Sigmoid colon (tissue), 7 donors: ENCODE data around the gene EFNA3. TPM values are rescaled to one million over a fixed set of nuclear protein-coding genes. Genes with fewer than 3 reads are reported as not detected.

Experiments
- DNase-seq: peaks from one replicate; pipeline ENCODE4 v3.0.0-alpha.2; 2019
- H3K27ac ChIP-seq, 4 donors: fragments of 200-600 bp; sonication (generic); one replicate each; pipeline ENCODE4 v1.5.1; 2016 to 2019; ENCODE audit warnings: mild to moderate bottlenecking in 1 of 4
- H3K27me3 ChIP-seq, 3 donors: fragments of 200-600 bp; sonication (generic); one replicate each; pipeline ENCODE4 v1.5.1; 2019; ENCODE audit warnings: mild to moderate bottlenecking in 1 of 3
- H3K36me3 ChIP-seq, 4 donors: fragments of 200-600 bp; sonication (generic); one replicate each; pipeline ENCODE4 v1.5.1; 2016 to 2019
- H3K4me1 ChIP-seq, 4 donors: fragments of 200-600 bp; sonication (generic); one replicate each; pipeline ENCODE4 v1.5.1; 2017 to 2019
- H3K4me3 ChIP-seq, 4 donors: fragments of 200-600 bp; sonication (generic); one replicate each; pipeline ENCODE4 v1.5.1; 2017 to 2019; ENCODE audit warnings: mild to moderate bottlenecking in 2 of 4, moderate library complexity in 1 of 4
- H3K9me3 ChIP-seq, 4 donors: fragments of 200-600 bp in 3 of 4; sonication (generic) in 3 of 4; one replicate each; pipeline versions ENCODE4 v1.5.1 to v1.6.1; 2013 to 2019
- EP300 ChIP-seq, 4 donors: sonication (generic); formaldehyde crosslinking; IDR thresholded peaks; one replicate each; pipeline ENCODE4 v1.6.1; 2017; ENCODE audit warnings: antibody characterized with exemption in 4 of 4
- POLR2A ChIP-seq, 2 donors: fragments of 450-650 bp; IDR thresholded peaks; one replicate each; pipeline ENCODE4 v1.6.1; 2016; ENCODE audit warnings: antibody characterized with exemption in 2 of 2, mild to moderate bottlenecking in 2 of 2, moderate library complexity in 2 of 2
- POLR2AphosphoS5 ChIP-seq, 4 donors: sonication (generic); formaldehyde crosslinking; IDR thresholded peaks; one replicate each; pipeline ENCODE4 v1.6.1; 2017; ENCODE audit warnings: antibody characterized with exemption in 4 of 4
- WGBS, 2 donors: extraction: QIAGEN DNeasy Blood & Tissue Kit; methylation state at CpG; one replicate each; pipeline ENCODE4 v1.1.7; 2013; 5-methylcytosine and 5-hydroxymethylcytosine counted together
- intact Hi-C: fragments of 100-400 bp; cut with DNase I; formaldehyde crosslinking; loops from one replicate; pipeline ENCODE4 v1.15.1; 2023
- polyA plus RNA-seq, 3 donors: library from polyadenylated mRNA; stranded (reverse); fragments of 200-250 nt; gene quantifications; one replicate each; pipeline ENCODE4 v1.2.3, GENCODE V29; 2013
- total RNA-seq, 4 donors: library from RNA; depleted of rRNA; stranded (reverse); fragments of >200 nt; gene quantifications; one replicate each; pipeline ENCODE4 v1.1.0, GENCODE V29; 2016
- TF ChIP-seq, protein P1 (sequence below), 4 experiments: fragments of 450-650 bp in 3 of 4; fragments of 200-600 bp in 1 of 4; IDR thresholded peaks; one replicate each; pipeline ENCODE4 v1.5.1; 2016 to 2019; ENCODE audit warnings: antibody characterized with exemption in 4 of 4, mild to moderate bottlenecking in 3 of 4, moderate library complexity in 2 of 4
- donor health status: healthy with polysubstance abuse.
- donor health status: Bipolar disorder and iron deficiency.
- donor health status: healthy.

The EFNA3 gene
- total and polyA plus RNA-seq, 7 donors, result 0.27 to 9.0 (median 3.0) TPM

DNA sequence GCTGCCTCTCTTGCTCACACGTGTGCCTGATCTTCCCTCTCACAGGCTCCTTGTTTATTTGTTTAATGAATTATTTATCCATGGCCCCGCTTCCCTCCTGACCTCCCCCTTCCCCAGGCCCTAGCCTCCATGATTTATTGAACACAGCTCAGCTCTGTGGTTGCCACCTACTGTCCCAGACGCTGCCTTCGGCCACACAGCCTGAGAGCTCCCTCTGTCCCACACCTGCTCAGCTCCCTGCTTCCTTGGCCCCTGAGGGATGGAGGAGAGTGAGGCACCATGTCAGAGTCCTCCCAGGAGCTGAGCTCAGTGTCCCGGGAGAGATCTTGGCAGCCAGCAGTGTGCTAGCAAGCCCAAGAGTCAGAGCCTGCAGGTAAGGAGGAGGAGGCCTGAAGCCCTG, 3.1 kb upstream of the EFNA3 start:
- Histone ChIP-seq H3K9me3 (no peaks in the 10 kb centered on the region), H3K4me3 (no peak overlapping the region), H3K36me3 (no peaks in the 10 kb centered on the region), H3K4me1 (peaks cover 0 to 35% (median 31%) of the 10 kb centered on the region in 4 donors), H3K27me3 (peaks cover 13 to 19% (median 17%) of the 10 kb centered on the region in 3 donors), H3K27ac (no peak overlapping the region)
- DNase-seq, result peak; percentile 44
- intact Hi-C loops, result no loop called here
- 62 to 83% methylated on average over 5 of the region's 5 CpGs for WGBS, 2 donors
- no peak for TF ChIP-seq POLR2AphosphoS5 (IDR thresholded peaks at IDR 0.05)

DNA sequence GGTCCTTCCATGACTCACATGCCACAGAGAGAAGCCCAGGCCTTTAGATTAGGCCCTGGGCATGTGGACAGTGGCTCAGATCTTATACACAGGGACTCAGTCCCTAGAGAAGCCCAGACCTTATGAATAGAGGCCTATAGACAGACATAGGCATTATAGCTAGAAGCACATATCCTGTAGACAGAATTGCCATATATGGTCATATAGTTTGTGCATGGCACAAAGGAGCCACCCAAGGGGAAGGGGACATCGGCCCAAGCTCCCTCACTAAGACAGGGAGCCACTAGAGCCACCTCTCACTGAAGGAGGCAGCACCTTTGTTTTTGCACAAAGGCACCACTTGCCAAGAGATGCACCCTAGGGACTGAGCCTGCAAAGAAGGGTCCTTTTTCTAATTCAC, 2.3 kb upstream of the EFNA3 start:
- Histone ChIP-seq H3K9me3 (no peaks in the 10 kb centered on the region), H3K27ac (no peak overlapping the region), H3K36me3 (no peaks in the 10 kb centered on the region), H3K4me1 (peaks cover 0 to 35% (median 32%) of the 10 kb centered on the region in 4 donors), H3K27me3 (peaks cover 22 to 27% (median 25%) of the 10 kb centered on the region in 3 donors), H3K4me3 (no peak overlapping the region)
- peak; percentile 2 for DNase-seq
- 65 to 83% methylated on average over 1 of the region's 1 CpG for WGBS, 2 donors
- TF ChIP-seq POLR2AphosphoS5 (IDR thresholded peaks at IDR 0.05) (no peak), EP300 (IDR thresholded peaks at IDR 0.05) (no peak), POLR2A (IDR thresholded peaks at IDR 0.05) (no peak)
- TF ChIP-seq, protein P1, sequence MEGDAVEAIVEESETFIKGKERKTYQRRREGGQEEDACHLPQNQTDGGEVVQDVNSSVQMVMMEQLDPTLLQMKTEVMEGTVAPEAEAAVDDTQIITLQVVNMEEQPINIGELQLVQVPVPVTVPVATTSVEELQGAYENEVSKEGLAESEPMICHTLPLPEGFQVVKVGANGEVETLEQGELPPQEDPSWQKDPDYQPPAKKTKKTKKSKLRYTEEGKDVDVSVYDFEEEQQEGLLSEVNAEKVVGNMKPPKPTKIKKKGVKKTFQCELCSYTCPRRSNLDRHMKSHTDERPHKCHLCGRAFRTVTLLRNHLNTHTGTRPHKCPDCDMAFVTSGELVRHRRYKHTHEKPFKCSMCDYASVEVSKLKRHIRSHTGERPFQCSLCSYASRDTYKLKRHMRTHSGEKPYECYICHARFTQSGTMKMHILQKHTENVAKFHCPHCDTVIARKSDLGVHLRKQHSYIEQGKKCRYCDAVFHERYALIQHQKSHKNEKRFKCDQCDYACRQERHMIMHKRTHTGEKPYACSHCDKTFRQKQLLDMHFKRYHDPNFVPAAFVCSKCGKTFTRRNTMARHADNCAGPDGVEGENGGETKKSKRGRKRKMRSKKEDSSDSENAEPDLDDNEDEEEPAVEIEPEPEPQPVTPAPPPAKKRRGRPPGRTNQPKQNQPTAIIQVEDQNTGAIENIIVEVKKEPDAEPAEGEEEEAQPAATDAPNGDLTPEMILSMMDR (IDR thresholded peaks at IDR 0.05), result no peak
- intact Hi-C loops, result no loop called here

DNA sequence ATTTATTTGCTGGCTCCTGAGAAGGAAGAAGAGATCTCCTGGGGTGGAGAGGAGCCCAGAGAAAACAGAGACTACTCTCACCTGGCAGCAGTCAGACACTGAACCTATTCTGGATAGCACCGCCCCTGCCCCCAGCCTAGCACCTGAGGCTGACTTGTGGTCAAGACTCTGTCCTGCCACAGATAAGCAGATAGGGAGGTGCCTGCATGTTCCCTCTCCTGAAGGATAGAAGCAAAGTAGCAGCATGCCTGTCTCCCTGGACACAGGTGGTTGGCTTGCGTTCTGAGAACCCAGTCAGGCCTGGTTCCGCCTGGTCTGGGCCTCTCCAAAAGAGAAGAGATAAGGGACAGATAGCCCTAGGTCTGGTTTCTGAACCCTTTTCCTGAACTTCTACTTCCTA, 1.3 kb upstream of the EFNA3 start:
- Histone ChIP-seq H3K27ac (no peak overlapping the region), H3K9me3 (no peaks in the 10 kb centered on the region), H3K4me3 (no peak overlapping the region), H3K36me3 (no peaks in the 10 kb centered on the region), H3K27me3 (peaks cover 32 to 37% (median 35%) of the 10 kb centered on the region in 3 donors), H3K4me1 (peaks cover 0 to 39% (median 39%) of the 10 kb centered on the region in 4 donors)
- intact Hi-C loops, result no loop called here
- WGBS, 2 donors, result 74 to 92% methylated on average over 3 of the region's 3 CpGs
- DNase-seq, result peak; percentile 38
- TF ChIP-seq, protein P1 (IDR thresholded peaks at IDR 0.05), result no peak
- TF ChIP-seq EP300 (IDR thresholded peaks at IDR 0.05) (no peak), POLR2AphosphoS5 (IDR thresholded peaks at IDR 0.05) (no peak), POLR2A (IDR thresholded peaks at IDR 0.05) (no peak)

DNA sequence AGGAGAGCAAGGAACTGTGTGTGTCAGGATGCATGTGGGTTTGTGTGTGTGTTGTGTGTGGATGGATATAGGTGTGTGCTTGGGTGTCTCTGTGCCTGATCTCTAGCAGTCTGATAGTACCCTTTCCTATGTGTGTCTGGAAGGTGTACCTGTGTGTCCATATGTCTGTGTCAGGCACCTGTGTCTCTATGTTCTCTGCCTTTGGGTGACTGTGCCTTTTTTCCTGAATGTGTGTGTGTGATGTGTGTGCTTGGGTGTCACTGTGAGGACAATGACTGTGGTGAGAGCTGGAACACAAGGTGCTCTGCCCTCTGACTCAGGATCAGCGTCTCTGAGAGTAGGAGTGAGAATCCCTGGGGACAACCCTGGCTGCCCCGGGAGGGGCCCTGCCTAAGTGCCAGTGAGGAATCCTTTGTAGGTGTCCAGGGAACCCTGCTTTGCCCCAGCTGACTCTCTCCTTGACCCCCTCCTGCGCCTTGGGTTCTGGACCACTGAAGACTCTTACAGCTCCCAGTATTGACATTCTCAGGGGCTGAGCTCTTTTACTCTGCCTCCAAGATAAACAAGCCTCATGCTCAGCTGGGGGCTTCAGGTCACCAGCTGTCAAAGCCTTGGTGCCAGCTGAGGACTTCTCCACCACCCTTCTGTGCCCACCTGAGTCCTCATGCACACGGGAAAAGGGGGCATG, 735 bp upstream of the EFNA3 start:
- H3K4me1 ChIP-seq, result peaks cover 0 to 45% (median 42%) of the 10 kb centered on the region in 4 donors
- no peaks in the 10 kb centered on the region for H3K36me3 ChIP-seq
- no peak overlapping the region for H3K27ac ChIP-seq
- H3K4me3 ChIP-seq, result no peak overlapping the region
- peak; percentile 61 for DNase-seq
- no peaks in the 10 kb centered on the region for H3K9me3 ChIP-seq
- peaks cover 37 to 42% (median 41%) of the 10 kb centered on the region in 3 donors for H3K27me3 ChIP-seq
- 54 to 73% methylated on average over 4 of the region's 4 CpGs for WGBS, 2 donors
- intact Hi-C loops, result no loop called here
- TF ChIP-seq POLR2AphosphoS5 (IDR thresholded peaks at IDR 0.05) (no peak), POLR2A (IDR thresholded peaks at IDR 0.05) (no peak), EP300 (IDR thresholded peaks at IDR 0.05) (no peak)
- TF ChIP-seq, protein P1 (IDR thresholded peaks at IDR 0.05), result no peak

DNA sequence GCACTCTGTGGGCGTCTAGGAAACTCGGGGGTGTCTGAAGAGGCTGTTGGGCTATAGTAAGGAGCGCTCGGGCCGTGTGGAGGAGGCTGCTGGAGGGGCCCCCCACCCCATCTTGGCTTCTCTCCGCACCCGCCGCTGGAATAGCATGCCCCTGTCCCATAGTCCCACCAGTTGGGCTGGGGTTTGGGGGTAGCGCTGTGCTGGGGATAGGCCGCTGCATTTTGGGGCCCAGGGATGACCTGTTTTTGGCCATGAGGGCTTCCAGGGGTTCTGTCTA, 511 bp downstream of the EFNA3 start:
- Histone ChIP-seq H3K9me3 (no peaks in the 10 kb centered on the region), H3K4me3 (peak overlapping the region in 3 of 4 donors; percentile 27 to 52 (median 50)), H3K36me3 (no peaks in the 10 kb centered on the region), H3K27ac (no peak overlapping the region), H3K4me1 (peaks cover 0 to 47% (median 44%) of the 10 kb centered on the region in 4 donors), H3K27me3 (peaks cover 45 to 55% (median 53%) of the 10 kb centered on the region in 3 donors)
- intact Hi-C loops, result no loop called here
- 1 to 3% methylated on average over 10 of the region's 10 CpGs for WGBS, 2 donors
- DNase-seq, result no peak
- TF ChIP-seq, protein P1 (IDR thresholded peaks at IDR 0.05), result no peak
- TF ChIP-seq POLR2A (IDR thresholded peaks at IDR 0.05), result no peak
